Measurements from ENCODE around the gene SEMA3G. TPM values are rescaled to one million over a fixed set of nuclear protein-coding genes. Genes with fewer than 3 reads are reported as not detected.
A peak's percentile ranks its signal among the peaks of the same experiment; 100 is the strongest.

The SEMA3G gene
- total RNA-seq, 1 experiment from 2014 or later = 1.3 TPM

DNA sequence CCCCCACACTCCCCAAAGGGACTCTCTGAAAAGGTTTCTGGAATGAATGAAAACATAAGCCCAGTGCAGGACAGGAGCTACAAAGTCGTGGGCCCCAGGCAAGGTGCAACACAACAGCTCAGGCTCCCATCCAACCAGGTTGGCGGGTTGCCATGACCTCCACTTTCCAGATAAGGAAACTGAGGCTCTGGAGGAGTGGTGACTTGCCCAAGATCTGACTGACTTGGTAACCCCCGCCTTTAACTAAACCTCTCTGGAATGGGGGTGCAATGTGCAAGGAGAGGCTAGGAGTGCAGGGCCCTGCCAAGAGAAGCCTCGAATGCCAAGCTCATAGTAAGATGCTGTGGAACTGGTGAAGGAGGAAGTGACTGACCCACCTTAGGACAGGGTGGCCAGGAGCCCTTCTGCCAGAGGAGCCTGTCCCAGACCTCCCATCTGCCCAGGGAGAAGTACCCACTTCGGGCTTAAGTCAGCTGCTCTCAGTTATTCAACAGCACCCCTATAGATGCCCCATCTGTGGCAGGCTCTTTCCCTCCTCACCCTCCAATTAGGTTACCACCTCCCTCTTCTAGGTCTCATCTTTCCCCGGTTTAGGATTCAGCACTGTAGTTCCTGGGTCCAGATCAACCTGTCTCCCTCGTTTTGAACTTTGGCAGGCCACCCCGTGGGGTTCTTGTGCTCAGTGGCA is 9.5 kb upstream of the SEMA3G start:
- peak overlapping the region; percentile 81; the same call in 1 of the 2 replicates for H3K4me3 ChIP-seq
- DNase-seq = no peak
- peaks cover 15% of the 10 kb centered on the region; the same call in 1 of the 2 replicates for H3F3A ChIP-seq (ENCODE audit: insufficient read depth, low read depth)

DNA sequence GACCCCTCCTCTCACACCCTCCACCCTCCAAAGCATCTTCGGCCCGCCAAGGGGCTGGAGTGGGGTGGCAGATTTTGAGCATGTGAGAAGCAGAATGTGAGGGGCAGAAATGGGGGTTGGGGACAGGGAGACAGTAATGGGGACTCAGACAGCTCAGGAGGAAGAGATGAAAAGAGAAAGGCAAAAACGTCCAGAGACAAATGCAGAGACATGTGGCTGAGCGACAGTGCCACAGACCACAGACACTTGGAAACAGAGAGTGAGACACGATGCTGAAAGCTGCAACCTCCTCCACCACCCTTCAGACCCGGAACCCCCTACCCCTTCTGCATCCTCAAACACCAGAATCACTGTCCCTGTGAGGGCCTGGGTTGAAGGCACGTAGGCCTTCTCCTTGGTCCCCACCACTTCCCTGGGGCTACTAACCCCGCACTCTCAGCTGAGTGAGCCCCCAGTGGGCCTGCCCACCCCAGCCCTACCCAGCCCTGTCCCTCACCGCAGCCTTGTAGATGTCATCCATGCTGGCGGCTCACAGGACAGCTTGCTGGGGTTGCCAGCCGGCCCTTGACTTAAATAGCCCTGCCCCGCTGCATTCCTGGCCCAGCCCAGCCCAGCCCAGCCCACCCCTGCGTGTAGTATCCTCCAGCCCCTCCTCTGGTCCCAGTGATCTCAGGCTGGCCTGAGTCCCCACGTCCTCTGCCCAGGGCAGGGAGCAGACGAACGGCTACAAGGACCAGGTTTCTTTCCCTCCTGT is 8.8 kb upstream of the SEMA3G start, which contains the start of gene TNNC1:
TNNC1 (minus strand) TSS at position 546 of the 754 bp plus-strand sequence; CDS start at position 520, 26 bp downstream.
- peak within 1 kb of the TSS; percentile 81; the same call in 1 of the 2 replicates for H3K4me3 ChIP-seq
- no peaks in the 10 kb centered on the region for H4K20me1 ChIP-seq (ENCODE audit: insufficient read depth)
- no peaks in the 10 kb centered on the region for H3K9me3 ChIP-seq (ENCODE audit: insufficient read depth, low read depth)
- H3K27me3 ChIP-seq (ENCODE audit: insufficient read depth, low read depth) = no peaks in the 10 kb centered on the region
- TSS peak; percentile 57 for BruUV-seq (replicated peaks)
- no peaks in the 10 kb centered on the region for H3K9me2 ChIP-seq (ENCODE audit: insufficient read depth)
- H2AFZ ChIP-seq = peak within 1 kb of the TSS; percentile 67; the same call in 1 of the 2 replicates
- H3K4me1 ChIP-seq (replicated peaks; ENCODE audit: insufficient read depth) = peaks cover 37% of the 10 kb centered on the region
- peak in 1 of 2 experiments; percentile 58 for DNase-seq
- intact Hi-C loops (cut with micrococcal nuclease; ENCODE audit: unreplicated experiment) = loop anchor here (2.0 to 5.0 kb wide), 2 partner anchors 73 to 236 kb away; no protein-coding TSS in a partner anchor
- POLR2A ChIA-PET (ENCODE audit: unreplicated experiment) = interaction anchor here (0.6 to 0.9 kb wide), 2 partner anchors 83 to 230 kb away, joined by 3 read pairs; partner anchors contain the start of gene UQCC5
- no peaks in the 10 kb centered on the region for H3K36me3 ChIP-seq (ENCODE audit: low read depth)
- peaks cover 8% of the 10 kb centered on the region; the same call in 1 of the 2 replicates for H3K79me2 ChIP-seq (ENCODE audit: low read depth)
- H3F3A ChIP-seq (ENCODE audit: insufficient read depth, low read depth) = peaks cover 16% of the 10 kb centered on the region; the same call in 1 of the 2 replicates
- H3K27ac ChIP-seq = no peak within 1 kb of the TSS
- CTCF ChIA-PET = interaction anchor here (0.7 kb wide), 1 partner anchor 217 kb away, joined by 3 read pairs; no protein-coding TSS in a partner anchor
- peak within 1 kb of the TSS; percentile 77 for H3K4me2 ChIP-seq
- TF ChIP-seq, protein P1, sequence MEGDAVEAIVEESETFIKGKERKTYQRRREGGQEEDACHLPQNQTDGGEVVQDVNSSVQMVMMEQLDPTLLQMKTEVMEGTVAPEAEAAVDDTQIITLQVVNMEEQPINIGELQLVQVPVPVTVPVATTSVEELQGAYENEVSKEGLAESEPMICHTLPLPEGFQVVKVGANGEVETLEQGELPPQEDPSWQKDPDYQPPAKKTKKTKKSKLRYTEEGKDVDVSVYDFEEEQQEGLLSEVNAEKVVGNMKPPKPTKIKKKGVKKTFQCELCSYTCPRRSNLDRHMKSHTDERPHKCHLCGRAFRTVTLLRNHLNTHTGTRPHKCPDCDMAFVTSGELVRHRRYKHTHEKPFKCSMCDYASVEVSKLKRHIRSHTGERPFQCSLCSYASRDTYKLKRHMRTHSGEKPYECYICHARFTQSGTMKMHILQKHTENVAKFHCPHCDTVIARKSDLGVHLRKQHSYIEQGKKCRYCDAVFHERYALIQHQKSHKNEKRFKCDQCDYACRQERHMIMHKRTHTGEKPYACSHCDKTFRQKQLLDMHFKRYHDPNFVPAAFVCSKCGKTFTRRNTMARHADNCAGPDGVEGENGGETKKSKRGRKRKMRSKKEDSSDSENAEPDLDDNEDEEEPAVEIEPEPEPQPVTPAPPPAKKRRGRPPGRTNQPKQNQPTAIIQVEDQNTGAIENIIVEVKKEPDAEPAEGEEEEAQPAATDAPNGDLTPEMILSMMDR (conservative IDR thresholded peaks at IDR 0.05) = no peak
- TF ChIP-seq EZH2 (IDR thresholded peaks at IDR 0.05; ENCODE audit: low read depth) = no peak

More for the DNA sequence above, 9.5 kb upstream of the SEMA3G start:
- TF ChIP-seq, protein P1 (conservative IDR thresholded peaks at IDR 0.05) = no peak
- no peak for TF ChIP-seq EZH2 (IDR thresholded peaks at IDR 0.05; ENCODE audit: low read depth)
- H3K4me1 ChIP-seq (replicated peaks; ENCODE audit: insufficient read depth) = peaks cover 37% of the 10 kb centered on the region
- peaks cover 8% of the 10 kb centered on the region; the same call in 1 of the 2 replicates for H3K79me2 ChIP-seq (ENCODE audit: low read depth)
- ChIA-PET CTCF (no interaction called here), POLR2A (ENCODE audit: unreplicated experiment) (interaction anchor here (0.6 kb wide), 1 partner anchor 229 kb away, joined by 3 read pairs; no protein-coding TSS in a partner anchor)
- no peak overlapping the region for H2AFZ ChIP-seq
- no peaks in the 10 kb centered on the region for H3K9me3 ChIP-seq (ENCODE audit: insufficient read depth, low read depth)
- no peaks in the 10 kb centered on the region for H3K27me3 ChIP-seq (ENCODE audit: insufficient read depth, low read depth)
- H3K4me2 ChIP-seq = peak overlapping the region; percentile 77
- H4K20me1 ChIP-seq (ENCODE audit: insufficient read depth) = no peaks in the 10 kb centered on the region
- BruUV-seq (replicated peaks) = no TSS peak
- intact Hi-C loops (cut with micrococcal nuclease; ENCODE audit: unreplicated experiment) = loop anchor here (2.0 to 5.0 kb wide), 2 partner anchors 72 to 237 kb away; no protein-coding TSS in a partner anchor
- H3K36me3 ChIP-seq (ENCODE audit: low read depth) = no peaks in the 10 kb centered on the region
- H3K9me2 ChIP-seq (ENCODE audit: insufficient read depth) = no peaks in the 10 kb centered on the region
- H3K27ac ChIP-seq = no peak overlapping the region

- Histone ChIP-seq H3K4me1 (replicated peaks; ENCODE audit: insufficient read depth) (peaks cover 37% of the 10 kb centered on the region), H4K20me1 (ENCODE audit: insufficient read depth) (no peaks in the 10 kb centered on the region), H3K9me2 (ENCODE audit: insufficient read depth) (no peaks in the 10 kb centered on the region), H3K27ac (no peak overlapping the region), H3F3A (ENCODE audit: insufficient read depth, low read depth) (peaks cover 16% of the 10 kb centered on the region; the same call in 1 of the 2 replicates), H3K9me3 (ENCODE audit: insufficient read depth, low read depth) (no peaks in the 10 kb centered on the region), H3K4me2 (no peak overlapping the region), H3K27me3 (ENCODE audit: insufficient read depth, low read depth) (no peaks in the 10 kb centered on the region), H3K36me3 (ENCODE audit: low read depth) (no peaks in the 10 kb centered on the region), H3K79me2 (ENCODE audit: low read depth) (peaks cover 8% of the 10 kb centered on the region; the same call in 1 of the 2 replicates), H3K4me3 (no peak overlapping the region), H2AFZ (no peak overlapping the region)
- no peak for DNase-seq
- BruUV-seq (replicated peaks) = no TSS peak
- TF ChIP-seq, protein P1 (conservative IDR thresholded peaks at IDR 0.05) = no peak
- no peak for TF ChIP-seq EZH2 (IDR thresholded peaks at IDR 0.05; ENCODE audit: low read depth)
- ChIA-PET CTCF (no interaction called here), POLR2A (ENCODE audit: unreplicated experiment) (no interaction called here)
- intact Hi-C loops (cut with micrococcal nuclease; ENCODE audit: unreplicated experiment) = loop anchor here (5.0 kb wide), 1 partner anchor 235 kb away; no protein-coding TSS in a partner anchor
Observed at GRCh38 chr3:52452570-52453221, 7.8 kb upstream of the SEMA3G start.
